NCI-H226 (cell line): ENCODE results near the gene HIRIP3.

Source experiments
- DNase-seq: peaks from one replicate; pipeline ENCODE4 v3.0.0-alpha.2; 2015

HIRIP3 gene

DNA sequence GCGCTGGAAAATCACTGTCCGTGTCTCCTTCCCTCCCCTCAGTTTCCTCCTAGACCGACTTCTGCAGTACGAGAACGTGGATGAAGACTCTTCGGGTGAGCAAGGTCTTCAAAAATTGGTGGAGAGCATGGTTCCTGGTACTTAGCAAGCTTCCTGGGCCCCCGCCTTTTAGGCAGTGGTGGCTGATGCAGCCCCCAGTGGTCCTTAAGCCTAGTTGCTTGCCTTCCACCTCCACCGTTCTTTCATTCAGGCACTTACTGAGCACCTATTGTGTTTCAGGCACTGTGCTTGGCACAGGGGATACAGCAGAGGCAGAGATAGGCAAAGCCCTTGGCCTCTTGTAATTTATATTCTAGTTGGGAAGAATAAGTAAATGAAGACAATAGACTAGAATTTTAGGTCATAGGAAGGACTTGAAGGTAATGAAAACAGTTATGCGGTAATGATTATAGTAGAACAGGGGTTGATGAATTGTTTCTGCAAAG is 1.4 kb upstream of the HIRIP3 start:
- no peak for DNase-seq

DNA sequence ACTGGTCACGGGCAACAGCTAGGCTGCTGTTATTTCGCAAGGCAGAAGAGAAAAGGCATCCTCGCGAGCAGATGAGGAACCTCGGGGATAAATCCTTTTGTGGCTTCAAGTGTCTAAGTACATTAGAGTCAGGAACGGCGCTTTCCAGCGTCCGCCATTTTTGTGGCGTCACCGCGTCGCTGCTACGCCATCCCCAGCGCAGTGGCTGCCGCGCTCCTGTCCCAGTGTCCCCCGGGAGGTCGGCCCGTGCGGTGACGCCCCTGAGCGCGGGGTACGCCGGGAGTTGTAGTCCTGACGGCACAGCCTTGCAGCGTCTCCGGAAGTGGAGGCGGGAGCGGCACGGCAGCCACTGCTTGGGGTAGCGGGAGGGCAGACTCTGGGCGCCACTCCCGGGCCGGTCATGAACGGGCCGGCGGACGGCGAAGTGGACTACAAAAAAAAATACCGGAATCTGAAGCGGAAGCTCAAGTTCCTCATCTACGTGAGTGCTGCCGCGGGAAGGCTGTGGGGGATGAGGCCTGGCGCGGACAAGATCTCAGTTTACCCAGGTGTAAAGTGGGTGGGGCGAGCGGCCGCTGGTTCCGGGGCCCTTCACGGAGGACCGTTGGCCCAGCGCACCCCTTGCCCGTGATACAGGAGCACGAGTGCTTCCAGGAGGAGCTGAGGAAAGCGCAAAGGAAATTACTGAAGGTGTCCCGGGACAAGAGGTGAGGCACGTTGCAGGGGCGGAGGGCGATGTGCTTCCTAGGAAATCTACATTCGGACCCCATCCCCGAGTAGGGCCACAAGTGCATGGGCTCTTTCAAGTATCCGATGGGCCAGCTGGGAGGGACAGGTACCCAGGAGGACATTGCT is 721 bp upstream of the HIRIP3 start, which contains the start of gene INO80E:
INO80E (plus strand) TSS at position 331 of the 855 bp plus-strand sequence; CDS start at position 401, 70 bp downstream.
- peak; percentile 94 for DNase-seq

DNA sequence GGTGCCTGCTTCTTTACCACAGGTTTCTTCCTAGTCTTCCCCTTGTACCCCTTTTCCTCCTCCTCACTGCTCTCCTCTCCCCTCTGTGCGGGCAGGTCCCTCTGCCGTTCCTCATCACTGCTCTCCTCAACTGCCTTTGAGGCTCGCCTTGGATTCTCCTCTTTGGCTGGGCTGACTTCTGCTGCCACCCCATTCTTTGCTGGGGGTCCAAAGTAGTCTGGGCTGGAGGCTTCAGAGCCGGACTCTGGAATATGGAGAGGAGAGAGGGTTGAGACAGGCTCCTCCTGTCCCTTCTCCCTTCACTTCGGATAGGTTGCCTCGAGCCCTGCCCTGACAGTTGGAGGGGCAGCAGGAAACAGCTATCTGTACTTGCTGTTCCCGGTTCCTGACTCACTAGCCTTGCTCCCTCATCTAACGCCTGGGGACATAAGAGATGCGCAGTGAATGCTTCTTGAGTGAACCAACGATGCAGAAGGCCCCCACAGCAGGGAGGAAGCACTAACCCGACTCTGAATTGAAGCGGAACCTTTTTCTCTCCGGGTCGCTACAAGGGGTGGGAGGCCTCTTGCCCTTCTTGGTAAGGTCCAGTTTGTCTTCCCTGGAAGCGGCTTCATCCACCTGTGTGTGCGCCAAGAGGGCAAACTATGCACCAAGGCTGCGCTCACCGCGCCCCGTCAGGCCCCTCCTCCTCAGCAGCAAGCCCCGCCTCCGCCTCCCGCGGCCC is 655 bp downstream of the HIRIP3 start:
- DNase-seq: peak; percentile 83

DNA sequence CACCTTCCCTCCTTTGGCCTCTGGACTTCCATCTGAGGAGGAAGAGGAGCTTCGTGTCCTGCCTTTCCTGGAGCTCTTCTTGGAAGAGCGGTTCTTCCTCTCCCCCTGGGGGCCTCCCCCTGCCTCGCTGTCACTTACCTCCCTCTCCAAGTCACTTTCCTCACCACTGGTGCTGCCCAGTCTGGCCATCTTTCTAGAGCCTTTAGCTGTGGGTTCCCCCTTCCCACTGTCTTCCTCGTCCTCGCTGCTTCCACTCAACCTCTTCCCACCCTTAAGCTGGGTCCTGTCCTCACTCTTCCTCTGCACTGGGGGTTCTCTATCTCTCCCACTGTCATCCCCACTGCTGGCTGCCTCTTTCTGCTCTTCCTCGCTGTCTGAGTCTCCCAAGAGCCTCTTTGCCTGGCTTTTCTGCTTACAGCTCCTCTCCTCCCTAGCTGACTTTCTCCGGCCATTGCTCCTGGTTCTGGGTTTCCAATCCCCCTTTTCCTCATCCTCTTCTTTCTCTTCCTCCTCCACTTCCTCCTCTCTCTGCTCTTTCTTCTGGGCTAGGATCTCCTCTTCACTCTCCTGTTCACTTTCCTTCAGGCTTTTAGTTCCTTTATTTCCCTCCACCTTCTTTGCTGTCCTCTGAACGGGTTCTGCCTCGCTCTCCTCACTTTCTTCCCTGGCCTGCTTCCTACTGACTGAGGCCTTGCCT is 1.4 kb downstream of the HIRIP3 start:
- DNase-seq: no peak

DNA sequence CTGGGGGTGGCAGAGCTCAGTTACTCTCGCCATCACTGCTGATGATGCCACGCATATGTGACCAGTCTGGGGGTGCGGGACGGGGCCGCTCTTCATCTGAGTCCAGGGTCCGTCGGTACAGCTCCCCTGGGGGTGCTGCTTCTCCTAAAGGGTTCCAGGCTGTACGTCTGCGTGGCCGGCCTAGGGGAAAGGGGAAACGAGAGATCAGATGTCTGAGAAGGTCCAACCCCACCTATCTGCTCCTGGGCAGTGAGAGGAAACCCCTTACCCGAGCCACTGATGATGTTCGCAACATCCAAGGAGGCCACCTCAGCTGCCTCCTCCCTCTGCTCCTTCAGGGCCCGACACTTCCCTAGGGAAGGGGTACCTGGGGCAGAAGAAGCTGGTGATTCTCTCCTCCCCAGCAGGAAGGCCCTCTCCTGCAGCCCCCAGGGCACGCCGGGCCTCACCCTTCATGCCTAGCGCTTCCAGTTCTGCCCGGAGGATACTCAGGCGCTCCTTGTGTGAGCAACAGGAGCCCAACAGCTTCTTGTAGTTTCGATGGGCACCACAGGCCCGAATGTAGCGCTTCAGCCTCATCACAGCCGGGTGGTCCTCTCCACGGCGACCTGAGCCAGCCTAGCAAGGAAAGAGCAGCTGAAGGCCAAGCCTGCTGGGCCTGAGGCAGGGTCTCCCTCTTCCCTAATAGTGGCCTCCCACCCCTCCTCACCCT is 2.1 kb downstream of the HIRIP3 start:
- DNase-seq: no peak

DNA sequence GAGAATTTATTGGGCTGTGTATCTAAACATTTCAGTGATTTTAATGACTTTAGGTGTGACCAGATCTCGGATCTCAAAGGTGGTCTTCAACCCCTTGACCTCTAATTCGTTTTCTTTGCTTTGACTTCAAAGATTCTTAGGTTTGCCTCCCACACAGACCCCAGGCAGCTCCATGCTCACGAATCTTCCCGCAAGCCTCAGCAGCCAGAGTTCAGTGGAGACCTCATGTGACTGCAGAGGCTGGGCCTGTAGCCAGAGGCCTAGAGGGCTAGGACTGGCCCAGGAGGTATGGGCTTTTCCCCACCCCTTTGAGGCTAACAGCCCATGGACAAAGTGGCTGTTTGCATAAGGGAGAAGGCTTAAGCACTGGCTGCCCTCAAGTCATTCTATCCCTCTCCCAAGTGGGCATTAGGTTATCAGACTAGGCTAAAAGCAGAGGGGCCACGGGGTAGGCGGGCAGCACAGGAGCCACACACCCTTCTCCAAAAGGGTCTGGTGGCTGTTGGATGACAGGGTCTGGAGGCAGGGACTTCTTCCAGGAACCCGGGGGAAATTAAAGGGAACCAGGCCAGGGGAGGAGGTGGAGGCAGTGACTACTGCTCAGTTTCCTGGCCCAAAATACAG is 3.0 kb downstream of the HIRIP3 start:
- peak; percentile 24 for DNase-seq

DNA sequence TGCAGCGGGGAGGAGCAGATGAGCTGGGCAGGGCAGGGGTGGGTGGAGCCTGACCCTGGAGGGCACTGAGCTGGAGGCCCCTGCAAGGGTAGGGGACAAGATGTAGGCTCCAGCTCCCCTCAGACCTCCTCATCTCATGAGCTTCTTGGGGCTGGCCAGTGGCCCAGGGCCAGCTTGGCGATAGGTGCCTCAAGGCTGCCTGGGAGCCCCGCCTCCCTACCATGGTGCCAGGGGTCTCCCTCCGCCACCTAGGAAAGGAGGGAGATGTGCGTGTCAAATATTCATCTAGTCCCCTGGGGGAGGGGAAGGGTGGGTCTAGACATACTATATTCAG is 3.9 kb downstream of the HIRIP3 start:
- no peak for DNase-seq

DNA sequence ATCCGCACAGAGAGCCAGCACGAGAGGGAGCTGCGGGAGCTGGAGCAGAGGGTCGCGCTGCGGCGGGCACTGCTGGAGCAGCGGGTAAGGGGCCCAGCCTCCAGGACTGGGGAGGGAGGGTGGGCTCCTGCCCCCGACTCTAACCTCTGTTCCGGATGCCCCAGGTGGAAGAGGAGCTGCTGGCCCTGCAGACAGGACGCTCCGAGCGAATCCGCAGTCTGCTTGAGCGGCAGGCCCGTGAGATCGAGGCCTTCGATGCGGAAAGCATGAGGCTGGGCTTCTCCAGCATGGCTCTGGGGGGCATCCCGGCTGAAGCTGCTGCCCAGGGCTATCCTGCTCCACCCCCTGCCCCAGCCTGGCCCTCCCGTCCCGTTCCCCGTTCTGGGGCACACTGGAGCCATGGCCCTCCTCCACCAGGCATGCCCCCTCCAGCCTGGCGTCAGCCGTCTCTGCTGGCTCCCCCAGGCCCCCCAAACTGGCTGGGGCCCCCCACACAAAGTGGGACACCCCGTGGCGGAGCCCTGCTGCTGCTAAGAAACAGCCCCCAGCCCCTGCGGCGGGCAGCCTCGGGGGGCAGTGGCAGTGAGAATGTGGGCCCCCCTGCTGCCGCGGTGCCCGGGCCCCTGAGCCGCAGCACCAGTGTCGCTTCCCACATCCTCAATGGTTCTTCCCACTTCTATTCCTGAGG is 4.4 kb downstream of the HIRIP3 start:
- no peak for DNase-seq

DNA sequence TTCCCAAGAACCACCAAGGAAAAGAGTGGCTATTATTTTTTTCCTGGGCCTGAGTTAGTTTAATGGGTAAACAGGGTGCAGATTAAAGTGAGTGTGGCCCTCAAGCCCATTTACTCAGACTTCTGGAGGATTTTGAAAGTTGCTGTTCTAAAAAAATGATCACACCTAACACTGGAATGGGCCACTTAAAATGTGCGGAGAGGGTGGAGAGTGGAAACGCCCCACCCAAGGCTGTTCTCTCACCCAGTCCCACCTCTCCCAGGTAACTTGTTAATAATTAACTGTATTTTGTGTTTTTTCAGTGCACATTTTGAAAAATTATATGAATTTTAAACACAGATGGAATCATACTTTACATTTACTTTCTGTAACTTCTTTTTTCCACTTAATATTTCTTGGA is 5.4 kb downstream of the HIRIP3 start:
- no peak for DNase-seq

DNA sequence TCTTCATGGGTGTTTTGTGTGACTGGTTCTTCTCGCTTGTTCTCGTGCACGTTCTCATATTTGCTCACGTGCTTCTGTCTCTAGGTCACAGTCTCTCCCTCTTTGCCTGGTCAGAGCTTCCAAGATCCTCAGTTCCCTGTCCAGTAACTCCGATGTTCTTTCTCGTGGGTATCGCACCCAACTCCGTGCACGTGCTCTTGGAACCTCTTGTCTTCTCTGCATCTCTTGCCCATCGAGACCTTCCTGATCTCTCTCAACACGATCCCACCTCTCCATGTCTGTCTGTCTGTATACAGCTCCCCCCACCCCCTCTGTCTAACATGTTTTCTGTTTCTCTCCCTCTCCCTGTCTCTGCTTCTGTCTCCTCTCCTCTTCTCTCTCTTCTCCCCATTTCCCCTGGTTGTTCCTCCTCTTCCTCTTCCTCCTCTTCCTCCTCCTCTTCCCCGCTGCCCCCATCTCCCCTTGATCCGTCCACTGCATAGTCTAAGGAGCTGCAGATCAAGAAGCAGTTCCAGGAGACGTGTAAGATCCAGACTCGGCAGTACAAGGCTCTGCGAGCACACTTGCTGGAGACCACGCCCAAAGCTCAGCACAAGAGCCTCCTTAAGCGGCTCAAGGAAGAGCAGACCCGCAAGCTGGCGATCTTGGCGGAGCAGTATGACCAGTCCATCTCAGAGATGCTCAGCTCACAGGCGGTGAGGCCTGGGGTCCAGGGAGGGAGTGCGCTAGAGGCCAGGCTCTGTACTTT is 6.1 kb downstream of the HIRIP3 start:
- no peak for DNase-seq

DNA sequence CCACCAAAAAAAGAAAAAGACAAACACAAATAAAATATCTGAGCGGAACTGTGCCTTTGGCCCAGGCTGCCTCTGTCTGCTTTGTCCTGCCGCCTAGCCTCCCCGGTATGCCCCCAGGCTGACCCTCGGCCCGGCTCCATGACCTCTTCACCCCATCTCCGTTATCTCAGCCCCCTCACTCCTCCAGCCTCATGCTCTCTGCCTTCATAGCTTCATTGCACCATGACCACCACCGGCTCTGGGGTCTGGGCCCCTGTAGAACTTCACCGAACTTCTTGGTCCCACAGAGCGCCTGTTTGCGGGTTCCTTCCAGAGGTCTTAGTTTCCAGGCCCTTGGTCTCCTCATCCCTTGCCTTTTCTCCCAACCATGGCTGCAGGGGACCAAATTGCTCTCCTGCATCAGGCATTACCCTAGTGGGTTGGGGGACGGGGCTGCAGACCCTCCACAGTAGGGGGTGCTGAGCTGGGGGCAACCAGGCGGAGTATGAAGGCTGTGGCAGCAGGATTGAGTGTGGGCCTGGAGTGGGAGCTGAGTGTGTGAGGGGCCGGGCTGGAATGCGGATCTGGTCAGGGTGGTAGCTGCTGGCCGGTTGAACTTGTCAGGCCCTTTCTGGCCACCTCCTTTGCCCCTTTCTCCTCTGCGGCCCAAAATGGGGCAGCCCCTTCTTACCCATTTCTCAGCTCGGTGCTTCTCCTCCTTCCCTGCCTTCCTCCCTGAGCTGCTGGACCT is 6.9 kb downstream of the HIRIP3 start:
- DNase-seq: no peak

DNA sequence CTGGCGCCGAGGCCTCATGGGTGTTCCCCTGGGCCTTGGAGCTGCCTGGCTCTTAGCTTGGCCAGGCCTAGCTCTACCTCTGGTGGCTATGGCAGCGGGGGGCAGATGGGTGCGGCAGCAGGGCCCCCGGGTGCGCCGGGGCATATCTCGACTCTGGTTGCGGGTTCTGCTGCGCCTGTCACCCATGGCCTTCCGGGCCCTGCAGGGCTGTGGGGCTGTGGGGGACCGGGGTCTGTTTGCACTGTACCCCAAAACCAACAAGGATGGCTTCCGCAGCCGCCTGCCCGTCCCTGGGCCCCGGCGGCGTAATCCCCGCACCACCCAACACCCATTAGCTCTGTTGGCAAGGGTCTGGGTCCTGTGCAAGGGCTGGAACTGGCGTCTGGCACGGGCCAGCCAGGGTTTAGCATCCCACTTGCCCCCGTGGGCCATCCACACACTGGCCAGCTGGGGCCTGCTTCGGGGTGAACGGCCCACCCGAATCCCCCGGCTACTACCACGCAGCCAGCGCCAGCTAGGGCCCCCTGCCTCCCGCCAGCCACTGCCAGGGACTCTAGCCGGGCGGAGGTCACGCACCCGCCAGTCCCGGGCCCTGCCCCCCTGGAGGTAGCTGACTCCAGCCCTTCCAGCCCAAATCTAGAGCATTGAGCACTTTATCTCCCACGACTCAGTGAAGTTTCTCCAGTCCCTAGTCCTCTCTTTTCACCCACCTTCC is 7.9 kb downstream of the HIRIP3 start:
- DNase-seq: no peak

DNA sequence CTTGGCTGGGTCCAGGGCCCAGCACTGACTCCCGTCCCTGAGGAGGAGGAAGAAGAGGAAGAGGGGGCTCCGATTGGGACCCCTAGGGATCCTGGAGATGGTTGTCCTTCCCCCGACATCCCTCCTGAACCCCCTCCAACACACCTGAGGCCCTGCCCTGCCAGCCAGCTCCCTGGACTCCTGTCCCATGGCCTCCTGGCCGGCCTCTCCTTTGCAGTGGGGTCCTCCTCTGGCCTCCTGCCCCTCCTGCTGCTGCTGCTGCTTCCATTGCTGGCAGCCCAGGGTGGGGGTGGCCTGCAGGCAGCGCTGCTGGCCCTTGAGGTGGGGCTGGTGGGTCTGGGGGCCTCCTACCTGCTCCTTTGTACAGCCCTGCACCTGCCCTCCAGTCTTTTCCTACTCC is 8.5 kb downstream of the HIRIP3 start:
- DNase-seq: no peak

DNA sequence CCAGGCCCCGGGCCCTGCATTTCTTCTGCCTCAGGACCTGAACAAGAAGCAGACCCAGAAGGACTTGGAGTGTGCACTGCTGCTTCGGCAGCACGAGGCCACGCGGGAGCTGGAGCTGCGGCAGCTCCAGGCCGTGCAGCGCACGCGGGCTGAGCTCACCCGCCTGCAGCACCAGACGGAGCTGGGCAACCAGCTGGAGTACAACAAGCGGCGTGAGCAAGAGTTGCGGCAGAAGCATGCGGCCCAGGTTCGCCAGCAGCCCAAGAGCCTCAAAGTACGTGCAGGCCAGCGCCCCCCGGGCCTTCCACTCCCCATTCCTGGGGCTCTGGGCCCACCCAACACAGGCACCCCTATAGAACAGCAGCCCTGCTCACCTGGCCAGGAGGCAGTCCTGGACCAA is 9.2 kb downstream of the HIRIP3 start:
- DNase-seq: no peak

DNA sequence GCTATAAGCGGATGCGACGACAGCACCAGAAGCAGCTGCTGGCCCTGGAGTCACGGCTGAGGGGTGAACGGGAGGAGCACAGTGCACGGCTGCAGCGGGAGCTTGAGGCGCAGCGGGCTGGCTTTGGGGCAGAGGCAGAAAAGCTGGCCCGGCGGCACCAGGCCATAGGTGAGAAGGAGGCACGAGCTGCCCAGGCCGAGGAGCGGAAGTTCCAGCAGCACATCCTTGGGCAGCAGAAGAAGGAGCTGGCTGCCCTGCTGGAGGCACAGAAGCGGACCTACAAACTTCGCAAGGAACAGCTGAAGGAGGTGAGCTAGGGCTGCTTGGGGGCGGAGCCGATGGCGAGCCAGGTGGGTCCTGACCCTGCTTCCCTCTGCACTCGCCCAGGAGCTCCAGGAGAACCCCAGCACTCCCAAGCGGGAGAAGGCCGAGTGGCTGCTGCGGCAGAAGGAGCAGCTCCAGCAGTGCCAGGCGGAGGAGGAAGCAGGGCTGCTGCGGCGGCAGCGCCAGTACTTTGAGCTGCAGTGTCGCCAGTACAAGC is 10.1 kb downstream of the HIRIP3 start:
- DNase-seq: no peak

DNA sequence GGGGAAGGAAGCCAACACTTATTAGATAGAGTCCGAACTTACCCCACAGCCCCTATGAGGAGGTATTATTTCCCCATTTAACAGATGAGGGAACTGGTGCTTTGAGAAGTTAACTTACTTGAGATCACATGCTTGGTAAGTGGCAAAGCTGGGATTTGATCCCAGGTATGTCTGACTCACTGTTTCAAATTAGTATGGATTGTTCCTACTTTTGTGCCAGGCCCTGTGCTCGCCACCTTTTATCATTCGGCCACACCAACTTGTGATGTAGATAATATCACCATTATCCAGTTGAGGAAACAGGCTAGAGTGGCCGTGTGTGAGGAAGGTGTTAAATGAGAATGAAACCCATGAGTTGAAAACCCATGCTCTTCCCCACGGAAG is 10.7 kb downstream of the HIRIP3 start:
- no peak for DNase-seq

DNA sequence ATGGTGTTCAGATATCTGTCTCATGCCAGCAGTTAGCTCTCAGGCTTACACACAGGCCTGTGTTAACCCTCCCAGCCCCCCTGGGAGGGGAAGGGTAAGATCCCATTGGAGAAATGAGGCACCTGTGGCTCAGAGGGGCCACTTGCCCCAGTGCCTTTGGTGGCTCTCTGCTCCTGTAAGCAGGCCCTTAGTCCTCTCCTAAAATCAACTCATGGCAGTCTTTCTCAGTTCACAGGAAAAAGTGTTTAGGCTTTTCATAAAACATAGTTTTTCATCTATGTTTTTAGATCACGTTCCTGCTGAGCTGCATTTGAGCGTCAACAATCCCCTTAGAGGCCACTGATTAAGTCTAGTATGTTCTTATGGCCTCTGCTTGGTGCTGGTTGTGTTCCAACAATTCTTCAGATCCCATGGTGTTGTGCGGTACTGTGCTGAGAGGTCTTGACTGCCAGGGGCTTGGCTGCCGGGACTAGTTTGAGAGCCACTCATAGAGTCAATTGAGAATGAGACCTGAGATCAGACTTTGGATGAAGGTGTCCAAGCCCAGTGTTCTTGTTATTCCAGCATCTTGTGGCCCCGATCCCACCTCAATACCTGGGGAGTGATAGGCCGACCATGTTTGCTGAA is 11.2 kb downstream of the HIRIP3 start:
- no peak for DNase-seq

DNA sequence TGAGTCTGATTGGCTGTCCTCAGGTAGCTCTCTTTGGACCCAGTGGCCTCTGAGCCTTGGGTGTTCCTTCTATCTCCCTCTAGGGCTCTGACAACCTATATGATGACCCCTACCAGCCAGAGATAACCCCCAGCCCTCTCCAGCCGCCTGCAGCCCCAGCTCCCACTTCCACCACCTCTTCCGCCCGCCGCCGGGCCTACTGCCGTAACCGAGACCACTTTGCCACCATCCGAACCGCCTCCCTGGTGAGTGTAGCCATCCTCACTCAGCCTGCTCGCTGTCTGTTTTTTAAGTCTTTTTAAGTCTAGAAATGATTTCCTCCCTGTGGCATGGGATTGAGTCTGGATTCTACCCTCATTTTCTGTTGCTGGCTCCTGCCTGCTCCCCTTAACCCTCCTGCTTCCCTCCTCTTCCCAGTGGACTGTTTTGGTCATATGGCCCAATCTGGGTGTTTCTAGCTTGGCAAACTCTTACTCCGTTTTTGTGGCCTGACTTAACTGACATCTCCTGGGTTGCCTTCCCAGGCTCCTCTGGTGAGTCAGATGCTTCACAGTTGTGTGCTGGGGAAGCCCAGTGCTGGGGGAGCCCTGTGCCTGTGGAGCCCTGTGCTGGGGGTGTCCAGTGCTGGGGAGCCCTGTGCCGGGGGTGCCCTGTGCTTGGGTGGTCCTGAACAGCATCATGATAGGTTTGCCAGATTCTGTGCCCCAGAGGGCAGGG is 11.8 kb downstream of the HIRIP3 start:
- DNase-seq: no peak
